GM18867 (cell line): Measurements from ENCODE around the gene GPS2.
A peak's percentile ranks its signal among the peaks of the same experiment; 100 is the strongest.

ENCODE experiments used
- ATAC-seq: cut with Tn5 transposase; IDR thresholded peaks from one replicate; pipeline ENCODE4 v1.9.1; 2021; ENCODE audit warnings: mild to moderate bottlenecking, moderate library complexity; ENCODE audit not compliant: unreplicated experiment

The GPS2 gene

GRCh38 chr17:7314719-7315569, at the start of gene GPS2:
Gene GPS2, minus strand, starts transcription at chr17:7315360. Its CDS starts 308 bp downstream, at chr17:7315052.
- peak; percentile 74 for ATAC-seq

GRCh38 chr17:7363311-7363710, 48.2 kb upstream of the GPS2 start:
- ATAC-seq = no peak

GRCh38 chr17:7361906-7362305, 46.7 kb upstream of the GPS2 start:
- ATAC-seq = no peak

GRCh38 chr17:7357381-7357780, 42.2 kb upstream of the GPS2 start:
- ATAC-seq = no peak

GRCh38 chr17:7356756-7357155, 41.6 kb upstream of the GPS2 start:
- ATAC-seq = no peak

GRCh38 chr17:7356072-7356549, 41.0 kb upstream of the GPS2 start:
- ATAC-seq = no peak

GRCh38 chr17:7355573-7355972, 40.4 kb upstream of the GPS2 start:
- no peak for ATAC-seq

GRCh38 chr17:7355053-7355452, 39.9 kb upstream of the GPS2 start, which contains the start of gene TMEM95:
Gene TMEM95, plus strand, starts transcription at chr17:7355156. Its CDS starts 49 bp downstream, at chr17:7355205.
- no peak for ATAC-seq

- no peak for ATAC-seq
Observed at GRCh38 chr17:7354262-7354843, 39.2 kb upstream of the GPS2 start.

- no peak for ATAC-seq
Observed at GRCh38 chr17:7352910-7353635, 37.9 kb upstream of the GPS2 start.

- ATAC-seq = no peak
Observed at GRCh38 chr17:7352503-7352889, 37.3 kb upstream of the GPS2 start.

GRCh38 chr17:7351665-7352502, 36.7 kb upstream of the GPS2 start, which contains the start of gene KCTD11:
Gene KCTD11, plus strand, starts transcription at chr17:7352162.
- ATAC-seq = peak; percentile 53

GRCh38 chr17:7348478-7349242, 33.5 kb upstream of the GPS2 start:
- no peak for ATAC-seq

GRCh38 chr17:7347630-7348477, 32.7 kb upstream of the GPS2 start:
- no peak for ATAC-seq

GRCh38 chr17:7346761-7347614, 31.8 kb upstream of the GPS2 start:
- no peak for ATAC-seq

GRCh38 chr17:7343250-7343649, 28.1 kb upstream of the GPS2 start:
- no peak for ATAC-seq

GRCh38 chr17:7341842-7342241, 26.7 kb upstream of the GPS2 start:
- ATAC-seq = no peak

- no peak for ATAC-seq
Observed at GRCh38 chr17:7340179-7340578, 25.0 kb upstream of the GPS2 start.
